GM18867 (cell line): ENCODE results near the gene FILIP1L.

Experiments
- ATAC-seq: cut with Tn5 transposase; IDR thresholded peaks from one replicate; pipeline ENCODE4 v1.9.1; 2021; ENCODE audit warnings: mild to moderate bottlenecking, moderate library complexity; ENCODE audit not compliant: unreplicated experiment

Gene FILIP1L

GRCh38 chr3:100125161-100125938, 11.0 kb upstream of the FILIP1L start:
- ATAC-seq: no peak

GRCh38 chr3:100124201-100124761, 10.0 kb upstream of the FILIP1L start:
- no peak for ATAC-seq

- ATAC-seq: no peak
Measured at GRCh38 chr3:100123112-100123511, 8.8 kb upstream of the FILIP1L start.

- no peak for ATAC-seq
Measured at GRCh38 chr3:100122321-100122720, 8.0 kb upstream of the FILIP1L start.

GRCh38 chr3:100120693-100121092, 6.4 kb upstream of the FILIP1L start:
- no peak for ATAC-seq

GRCh38 chr3:100120012-100120411, 5.7 kb upstream of the FILIP1L start:
- no peak for ATAC-seq

GRCh38 chr3:100117093-100117492, 2.8 kb upstream of the FILIP1L start:
- ATAC-seq: no peak

- no peak for ATAC-seq
Measured at GRCh38 chr3:100113723-100114412, 433 bp downstream of the FILIP1L start.

- no peak for ATAC-seq
Measured at GRCh38 chr3:100111728-100112127, 2.6 kb downstream of the FILIP1L start.

- ATAC-seq: no peak
Measured at GRCh38 chr3:100110162-100110561, 4.1 kb downstream of the FILIP1L start.

- ATAC-seq: no peak
Measured at GRCh38 chr3:100108464-100109079, 5.7 kb downstream of the FILIP1L start.

- ATAC-seq: no peak
Measured at GRCh38 chr3:100107221-100107814, 7.0 kb downstream of the FILIP1L start.

- no peak for ATAC-seq
Measured at GRCh38 chr3:100106531-100107141, 7.7 kb downstream of the FILIP1L start.

- no peak for ATAC-seq
Measured at GRCh38 chr3:100106094-100106493, 8.2 kb downstream of the FILIP1L start.

- ATAC-seq: peak; percentile 43
Measured at GRCh38 chr3:100105501-100105900, 8.8 kb downstream of the FILIP1L start.

- no peak for ATAC-seq
Measured at GRCh38 chr3:100104817-100105413, 9.4 kb downstream of the FILIP1L start.

GRCh38 chr3:100104442-100104798, 9.9 kb downstream of the FILIP1L start:
- ATAC-seq: peak; percentile 43

GRCh38 chr3:100103558-100104441, 10.5 kb downstream of the FILIP1L start:
- ATAC-seq: peak; percentile 90

- ATAC-seq: no peak
Measured at GRCh38 chr3:100102757-100103156, 11.5 kb downstream of the FILIP1L start.
